NCI-H1694 (cell line): ENCODE results near the gene TKFC.
"Not testable (repeated sequence)": the region's sequence is repeated elsewhere in the genome, so short reads cannot be mapped to it uniquely, and the experiment has no call there.

ENCODE experiments used
- DNase-seq: peaks from one replicate; lab custom pipeline; 2025; lab: John Stamatoyannopoulos, UW

TKFC gene

DNA sequence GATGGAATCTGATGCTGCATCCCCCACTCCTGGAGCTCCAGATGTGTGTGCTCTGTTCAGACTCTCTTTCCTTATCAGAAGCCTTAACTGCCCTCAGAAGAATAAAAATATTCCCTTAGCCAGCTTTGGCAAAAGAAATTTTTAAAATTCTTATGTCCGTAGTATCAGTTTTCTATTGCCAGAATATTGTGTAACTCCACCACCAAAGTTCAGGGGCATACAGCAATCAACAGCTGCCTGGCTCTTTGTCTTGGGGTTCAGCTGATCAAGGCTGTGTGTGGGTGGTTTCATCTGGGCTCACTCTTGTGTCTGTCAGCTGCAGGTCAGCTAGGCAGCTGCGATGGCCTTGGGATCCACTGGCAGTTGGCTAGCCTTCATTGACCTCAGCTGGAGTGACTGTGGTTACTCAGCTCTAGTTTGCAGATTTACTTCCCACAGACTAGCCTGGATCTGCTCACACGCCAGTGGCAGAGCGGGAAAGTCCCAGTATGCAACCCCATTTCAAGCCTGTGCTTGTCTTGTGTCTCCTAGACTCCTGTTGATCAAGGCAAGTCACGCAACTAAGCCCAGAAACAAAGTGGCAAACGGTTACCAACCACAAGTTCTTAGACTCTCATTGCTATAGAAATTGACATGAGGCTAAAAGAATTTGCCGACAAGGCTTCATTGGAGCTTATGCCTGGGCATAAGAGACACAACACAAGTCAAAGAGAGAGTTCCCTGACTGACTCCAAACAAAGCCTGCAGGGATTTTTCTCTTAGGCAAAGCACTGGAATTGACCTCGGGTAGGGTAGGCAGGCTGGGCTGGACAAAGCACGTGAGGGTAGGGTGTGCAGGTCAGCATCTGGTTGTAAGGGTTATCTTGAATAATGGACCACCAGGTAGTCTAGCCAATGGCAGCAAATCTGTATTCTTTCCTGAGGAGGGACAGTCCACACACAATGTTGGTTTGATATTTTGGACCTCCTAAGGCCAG is 36.6 kb downstream of the TKFC start:
- DNase-seq = no peak

DNA sequence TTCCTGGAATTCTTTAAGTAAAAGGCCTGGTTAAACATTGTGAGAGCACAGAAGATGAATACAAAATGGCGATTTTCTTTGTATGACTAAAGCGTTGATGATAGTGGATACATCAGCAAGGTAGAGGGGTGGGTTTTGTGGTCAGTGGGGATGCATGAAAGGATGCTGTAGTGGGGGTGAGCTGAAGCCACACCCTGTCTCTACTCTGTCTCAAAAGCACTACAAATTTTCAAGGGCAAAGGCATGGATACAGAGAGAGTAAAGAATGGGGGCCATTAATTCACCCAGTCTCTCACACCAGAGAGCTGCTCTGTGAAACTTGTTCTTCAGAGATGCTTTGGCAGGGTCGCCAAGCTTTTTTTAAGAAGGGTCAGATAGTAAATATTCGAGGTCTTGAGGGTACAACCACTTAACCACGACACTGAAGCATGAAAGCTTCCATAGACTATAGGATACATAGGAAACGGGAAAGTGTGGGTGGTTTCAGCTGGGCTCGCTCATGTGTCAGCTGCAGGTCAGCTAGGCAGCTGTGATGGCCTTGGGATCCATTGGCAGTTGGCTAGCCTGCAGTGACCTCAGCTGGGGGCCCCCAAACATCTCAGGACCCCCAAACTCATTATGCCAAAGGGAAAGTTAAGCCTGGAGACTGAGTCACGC is 37.4 kb downstream of the TKFC start:
- no peak for DNase-seq

DNA sequence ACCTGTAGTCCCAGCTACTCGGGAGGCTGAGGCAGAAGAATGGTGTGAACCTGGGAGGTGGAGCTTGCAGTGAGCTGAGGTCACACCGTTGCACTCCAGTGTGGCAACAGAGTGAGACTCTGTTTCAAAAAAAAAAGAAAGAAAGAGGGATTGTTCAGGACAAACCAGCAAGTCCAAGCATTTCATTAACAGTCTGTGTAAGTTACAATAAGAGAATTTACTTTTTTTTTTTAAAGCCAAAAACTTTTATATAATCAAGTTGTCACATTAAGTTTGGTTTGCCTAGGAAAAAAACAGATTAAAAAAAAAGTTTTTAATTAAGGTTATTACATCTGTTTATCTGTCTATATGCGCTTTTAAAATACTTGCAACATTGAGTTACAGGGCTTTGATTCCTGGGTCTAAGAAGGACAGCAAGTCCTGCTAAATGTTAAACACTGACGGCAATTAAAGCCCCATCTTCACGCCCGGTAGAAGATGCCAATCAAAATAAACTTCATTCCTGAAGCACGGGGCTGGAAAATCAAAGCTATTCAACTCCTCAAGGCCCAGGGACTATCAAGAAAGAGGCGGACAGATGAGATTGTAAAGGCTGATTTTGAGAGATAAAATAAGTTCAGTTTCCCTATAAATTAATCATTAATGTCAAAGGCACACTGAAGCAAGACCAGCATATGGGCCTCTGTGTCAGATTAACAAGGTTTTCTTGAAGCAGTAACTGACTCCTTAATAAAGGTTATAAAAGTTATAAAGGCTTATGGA is 39.8 kb downstream of the TKFC start:
- DNase-seq = no peak

DNA sequence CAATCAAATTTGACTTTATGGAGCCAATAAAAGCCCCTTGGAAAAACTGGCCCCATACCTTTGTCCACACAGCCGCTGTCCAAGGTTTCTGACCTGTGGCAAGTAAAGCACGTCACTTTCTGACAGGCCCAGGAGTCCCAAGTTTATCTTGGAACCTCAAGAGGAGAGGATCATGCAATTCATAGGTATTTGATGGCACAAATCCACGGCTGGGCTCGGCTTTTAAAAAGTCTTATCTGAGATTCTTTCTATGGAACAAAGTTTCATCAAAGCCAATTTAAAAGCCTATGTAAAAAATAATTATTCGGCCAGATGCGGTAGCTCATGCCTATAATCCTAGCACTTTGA is 42.7 kb downstream of the TKFC start:
- no peak for DNase-seq

DNA sequence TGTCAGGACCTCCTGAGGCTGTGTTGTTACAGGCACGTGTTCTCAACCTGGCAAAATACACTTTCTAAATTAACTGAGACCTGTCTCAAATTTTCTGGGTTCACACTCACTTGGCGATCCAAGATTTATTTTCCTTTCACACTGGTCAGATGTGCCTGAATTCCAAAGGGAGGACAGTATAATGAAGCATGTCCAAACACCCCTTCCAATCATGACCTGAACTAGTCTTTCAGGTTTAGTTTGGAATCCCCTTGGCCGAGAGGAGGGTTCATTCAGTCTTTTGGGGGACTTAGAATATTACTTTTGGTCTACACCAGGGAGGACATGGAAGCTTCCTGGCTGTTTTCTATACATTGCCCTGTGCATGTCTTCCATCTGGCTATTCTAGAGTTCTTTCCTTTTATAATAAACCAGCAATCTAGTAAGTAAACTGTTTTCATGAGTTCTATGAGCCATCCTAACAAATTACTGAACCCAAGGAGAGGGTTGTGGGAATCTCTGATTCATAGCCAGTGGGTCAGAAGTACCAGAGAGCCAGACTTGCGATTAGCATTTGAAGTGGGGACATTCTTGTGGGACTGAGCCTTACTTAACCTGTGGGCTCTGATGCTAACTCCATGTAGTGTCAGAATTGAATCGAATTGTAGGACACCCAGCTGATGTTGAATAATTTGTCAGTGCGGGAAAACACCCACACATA is 44.6 kb downstream of the TKFC start:
- DNase-seq = no peak

DNA sequence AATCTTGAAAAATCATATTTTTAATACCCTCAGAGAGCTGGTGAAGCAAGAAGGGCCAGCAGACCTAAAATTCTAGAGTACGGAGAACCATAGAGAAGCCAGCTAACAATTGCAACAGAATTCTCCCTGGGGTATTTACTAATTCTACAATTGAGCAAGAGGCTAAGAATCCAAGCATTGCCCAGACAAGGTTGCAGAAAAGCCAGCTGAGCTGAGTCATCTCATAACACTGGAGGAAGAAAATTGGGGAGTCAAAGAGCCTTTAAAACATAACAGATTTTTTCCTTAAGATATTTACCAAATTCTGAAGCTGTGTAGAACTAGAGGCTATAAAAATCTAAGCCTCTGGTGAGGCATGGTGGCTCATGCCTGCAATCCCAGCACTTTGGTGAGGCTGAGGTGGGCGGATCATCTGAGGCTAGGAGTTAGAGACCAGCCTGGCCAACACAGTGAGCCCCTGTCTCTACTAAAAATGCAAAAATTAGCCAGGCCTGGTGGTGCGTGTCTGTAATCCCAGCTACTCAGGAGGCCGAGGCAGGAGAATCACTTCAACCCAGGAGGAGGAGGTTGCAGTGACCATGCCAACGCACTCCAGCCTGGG is 45.8 kb downstream of the TKFC start:
- DNase-seq = no peak

DNA sequence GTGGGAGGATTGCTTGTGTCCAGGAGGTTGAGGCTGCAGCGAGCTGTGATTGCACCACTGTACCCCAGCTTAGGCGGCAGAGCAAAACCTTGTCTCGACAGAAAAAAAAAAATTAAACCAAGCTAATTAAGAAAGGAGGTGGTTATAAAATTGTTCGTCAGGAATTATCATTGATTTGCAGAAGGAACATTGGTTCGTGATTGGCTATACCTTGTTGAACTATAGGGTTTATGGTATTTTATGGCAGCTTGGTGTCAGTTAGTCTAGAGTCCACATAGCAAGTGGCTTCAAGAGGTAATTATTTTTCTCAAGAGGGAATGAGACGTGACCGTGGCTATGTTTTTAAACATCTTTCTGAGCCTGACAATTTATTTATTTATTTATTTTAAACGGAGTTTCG is 47.9 kb downstream of the TKFC start:
- no peak for DNase-seq

DNA sequence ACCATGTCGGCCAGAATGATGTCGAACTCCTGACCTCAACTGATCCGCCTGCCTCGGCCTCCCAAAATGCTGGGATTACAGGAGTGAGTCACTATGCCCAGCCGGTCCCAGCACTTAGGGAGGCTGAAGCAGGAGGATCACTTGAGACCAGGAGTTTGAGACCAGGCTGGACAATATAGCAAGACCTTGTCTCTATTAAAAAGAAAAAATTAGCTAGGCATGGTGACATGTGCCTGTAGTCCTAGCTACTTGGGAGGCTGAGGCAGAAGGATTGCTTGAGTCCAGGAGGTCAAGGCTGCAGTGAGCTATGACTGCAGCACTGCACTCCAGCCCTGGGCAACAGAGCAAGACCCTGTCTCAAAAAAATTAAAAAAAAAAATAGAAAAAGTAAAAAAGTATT is 50.8 kb downstream of the TKFC start:
- DNase-seq = not testable (repeated sequence)

DNA sequence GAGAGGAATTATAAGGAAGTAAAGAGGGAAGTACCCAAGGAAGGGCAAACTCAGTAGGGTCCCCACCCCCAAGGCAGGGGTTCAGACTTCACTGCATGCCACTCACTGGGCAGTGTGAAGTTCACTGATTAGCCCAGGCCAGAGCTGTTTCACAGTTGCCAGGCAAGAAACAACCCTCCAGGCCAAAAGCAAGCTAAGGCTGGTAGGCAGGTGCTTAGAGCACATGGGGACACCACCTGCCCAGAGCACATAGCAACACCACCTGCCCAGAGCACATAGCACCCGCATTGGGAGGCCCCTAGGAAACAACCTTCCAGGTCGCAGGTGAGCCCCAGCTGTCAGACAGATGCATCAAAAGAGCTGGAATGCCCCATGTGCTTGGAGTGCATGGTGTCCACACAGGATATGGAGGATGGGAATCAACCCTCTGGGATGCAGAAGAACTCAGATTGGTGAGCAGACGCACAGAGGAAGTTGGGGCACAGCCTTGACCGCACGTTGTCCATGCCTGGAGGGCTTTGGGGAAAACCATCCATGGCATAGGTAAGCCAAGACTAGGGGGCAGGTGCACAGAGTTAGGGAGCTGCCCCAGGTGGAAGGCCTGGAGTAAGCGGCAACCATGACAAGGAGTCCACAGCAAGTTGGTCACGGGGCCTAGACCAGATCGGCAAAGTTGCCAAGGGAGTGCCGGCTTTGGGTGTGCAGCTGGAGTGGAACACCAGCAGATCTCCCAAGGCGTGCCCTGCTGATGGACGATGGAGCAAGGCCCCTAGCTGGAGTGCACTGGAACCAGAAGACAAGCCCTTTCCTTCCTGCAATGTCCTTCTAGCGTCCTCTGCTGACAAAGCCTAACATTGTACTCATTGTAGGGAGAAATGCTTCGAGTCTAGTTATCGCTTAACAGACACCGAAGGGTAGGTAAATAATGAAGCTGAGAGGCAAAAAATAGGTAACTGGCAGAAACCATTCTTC is 51.5 kb downstream of the TKFC start:
- no peak for DNase-seq

DNA sequence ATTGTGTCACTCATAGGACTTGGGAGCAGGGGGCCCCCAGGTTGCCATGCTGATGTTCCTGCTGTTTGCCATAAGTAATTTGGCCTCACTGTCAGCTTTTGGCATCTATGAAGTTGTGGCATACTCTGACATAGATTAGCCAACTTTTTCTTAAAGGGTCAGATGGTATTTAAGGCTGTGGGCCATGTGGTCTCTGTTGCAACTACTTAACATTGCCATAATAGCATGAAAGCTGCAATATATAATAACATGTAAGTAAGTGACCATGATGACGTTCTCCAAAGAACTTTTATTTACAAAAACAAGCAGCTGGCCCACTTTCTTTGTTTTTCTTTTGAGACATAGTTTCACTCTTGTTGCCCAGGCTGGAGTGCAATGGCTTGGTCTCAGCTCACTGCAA is 57.1 kb downstream of the TKFC start:
- DNase-seq = no peak

DNA sequence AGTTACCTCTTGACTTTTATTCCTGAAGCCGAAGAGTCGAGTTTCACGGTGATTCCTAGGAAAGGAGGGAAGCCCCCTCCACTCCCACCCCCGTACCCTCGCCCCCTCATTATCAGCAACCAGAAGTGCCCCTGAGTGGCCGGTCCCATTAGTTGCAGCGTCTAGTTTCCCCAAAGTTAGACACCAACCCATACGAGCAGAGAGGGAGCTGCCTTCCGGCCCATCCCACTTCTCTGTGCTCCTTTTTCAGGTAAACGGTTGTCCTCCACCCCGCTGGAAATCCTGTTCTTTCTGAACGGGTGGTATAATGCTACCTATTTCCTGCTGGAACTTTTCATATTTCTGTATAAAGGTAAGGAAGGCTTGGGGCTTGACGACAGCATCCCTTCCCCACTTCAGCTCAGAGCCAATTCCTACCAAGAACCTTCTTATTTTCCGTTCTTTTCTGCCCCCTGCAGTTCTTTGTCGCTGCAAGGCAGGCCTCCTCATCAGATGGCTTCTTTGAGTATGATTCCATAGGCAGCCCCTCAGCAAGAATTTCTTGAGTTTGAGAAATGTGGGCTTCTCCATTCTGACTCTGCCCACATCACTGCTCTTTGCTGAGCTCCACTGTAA is 60.1 kb downstream of the TKFC start:
- no peak for DNase-seq
